HL-60 (cell line): Measurements from ENCODE around the gene CAB39L.
A peak's percentile ranks its signal among the peaks of the same experiment; 100 is the strongest.

Experiments
- DNase-seq, 2 experiments: peaks; one replicate each; pipeline ENCODE4 v3.0.0-alpha.2; 2010 to 2020; ENCODE audit warnings: low read depth in 1 of 2, low spot score in 1 of 2
- H3K27ac ChIP-seq: fragments of 250-450 bp; sonication (Bioruptor Pico); replicated peaks from 2 replicates; pipeline ENCODE4 v1.5.1; 2020; ENCODE audit warnings: mild to moderate bottlenecking, moderate library complexity
- H3K27me3 ChIP-seq: fragments of 250-450 bp; sonication (Bioruptor Pico); 2 replicates; pipeline ENCODE4 v1.5.1; 2021; ENCODE audit warnings: mild to moderate bottlenecking, moderate library complexity; ENCODE audit not compliant: insufficient read depth, poor library complexity, severe bottlenecking
- H3K4me3 ChIP-seq: replicated peaks from 2 replicates; pipeline ENCODE4 v1.5.1; 2011; ENCODE audit warnings: mild to moderate bottlenecking, control low read depth, low read length; ENCODE audit not compliant: insufficient read depth
- CTCF ChIP-seq: IDR thresholded peaks from one replicate; pipeline ENCODE4 v1.5.1; 2011; ENCODE audit warnings: low read length, control low read depth, inconsistent platforms; ENCODE audit not compliant: insufficient read depth
- GABPA ChIP-seq: IDR thresholded peaks from 2 replicates; pipeline ENCODE4 v1.6.1; 2012; ENCODE audit warnings: low read depth
- POLR2AphosphoS5 ChIP-seq: IDR thresholded peaks from 2 replicates; pipeline ENCODE4 v1.6.1; 2012; ENCODE audit warnings: low read depth
- REST ChIP-seq: IDR thresholded peaks from 2 replicates; pipeline ENCODE4 v1.6.1; 2012; ENCODE audit warnings: low read depth; ENCODE audit not compliant: insufficient replicate concordance
- SPI1 ChIP-seq: IDR thresholded peaks from 2 replicates; pipeline ENCODE4 v1.6.1; 2012; ENCODE audit warnings: low read depth, mild to moderate bottlenecking, borderline replicate concordance

The CAB39L gene

GRCh38 chr13:49302817-49303216, 141.0 kb downstream of the CAB39L start:
- TF ChIP-seq CTCF (no peak), POLR2AphosphoS5 (no peak), SPI1 (no peak), GABPA (no peak), REST (no peak)
- Histone ChIP-seq H3K27me3 (no peaks in the 10 kb centered on the region), H3K27ac (no peak overlapping the region), H3K4me3 (no peak overlapping the region)
- no peak for DNase-seq

GRCh38 chr13:49302222-49302621, 141.6 kb downstream of the CAB39L start:
- H3K27ac ChIP-seq, result no peak overlapping the region
- no peak for DNase-seq
- H3K27me3 ChIP-seq, result no peaks in the 10 kb centered on the region
- H3K4me3 ChIP-seq, result no peak overlapping the region
- TF ChIP-seq GABPA (no peak), REST (no peak), CTCF (no peak), SPI1 (no peak), POLR2AphosphoS5 (no peak)

- Histone ChIP-seq H3K4me3 (peak overlapping the region; percentile 29), H3K27me3 (no peaks in the 10 kb centered on the region), H3K27ac (peak overlapping the region; percentile 15; the same call in 1 of the 2 replicates)
- DNase-seq, result peak; percentile 53 to 83
- TF ChIP-seq POLR2AphosphoS5, result no peak
- TF ChIP-seq CTCF, result peak; percentile 79
Observed at GRCh38 chr13:49300739-49301589, 142.9 kb downstream of the CAB39L start.
